Liver (tissue), 9 donors: ENCODE results near the gene ACER2. TPM values are rescaled to one million over a fixed set of nuclear protein-coding genes. Genes with fewer than 3 reads are reported as not detected.

Experiments
- DNase-seq: peaks from one replicate; pipeline ENCODE4 v3.0.0-alpha.2; 2017; ENCODE audit warnings: low spot score
- H3K27ac ChIP-seq, 2 donors: one replicate each; pipeline ENCODE4 v1.7.0; 2013; ENCODE audit warnings: inconsistent platforms in 2 of 2, low read length in 2 of 2, control low read depth in 1 of 2, low read depth in 1 of 2, mild to moderate bottlenecking in 1 of 2
- H3K27me3 ChIP-seq, 4 donors: one replicate each; pipeline versions ENCODE4 v1.6.1 to v1.7.0; 2013; ENCODE audit warnings: low read length in 3 of 4, inconsistent platforms in 1 of 4, mild to moderate bottlenecking in 1 of 4, moderate library complexity in 1 of 4; ENCODE audit not compliant: control insufficient read depth in 4 of 4, insufficient read depth in 4 of 4
- H3K36me3 ChIP-seq, 4 donors: one replicate each; pipeline versions ENCODE4 v1.6.1 to v1.7.0; 2013; ENCODE audit warnings: low read length in 3 of 4, mild to moderate bottlenecking in 3 of 4, low read depth in 1 of 4, moderate library complexity in 1 of 4; ENCODE audit not compliant: control insufficient read depth in 4 of 4, insufficient read depth in 3 of 4
- H3K4me1 ChIP-seq, 4 donors: one replicate each; pipeline versions ENCODE4 v1.6.1 to v1.7.0; 2013; ENCODE audit warnings: low read length in 3 of 4, mild to moderate bottlenecking in 3 of 4, moderate library complexity in 1 of 4; ENCODE audit not compliant: control insufficient read depth in 4 of 4, insufficient read depth in 4 of 4
- H3K4me3 ChIP-seq, 3 donors: one replicate each; pipeline versions ENCODE4 v1.6.1 to v1.7.0; 2013; ENCODE audit warnings: low read length in 3 of 3, control low read depth in 1 of 3, low read depth in 1 of 3, mild to moderate bottlenecking in 1 of 3
- H3K9ac ChIP-seq, 2 donors: one replicate each; pipeline ENCODE4 v1.7.0; 2013; ENCODE audit warnings: low read length in 2 of 2, mild to moderate bottlenecking in 2 of 2, moderate library complexity in 2 of 2, control low read depth in 1 of 2, low read depth in 1 of 2
- H3K9me3 ChIP-seq, 4 donors: one replicate each; pipeline versions ENCODE4 v1.6.1 to v1.7.0; 2013; ENCODE audit warnings: low read length in 3 of 4; ENCODE audit not compliant: control insufficient read depth in 4 of 4
- ATF3 ChIP-seq: IDR thresholded peaks from 2 replicates; pipeline ENCODE4 v1.6.1; 2016; ENCODE audit warnings: antibody characterized with exemption
- CTCF ChIP-seq: fragments of 150-350 bp; IDR thresholded peaks from 2 replicates; pipeline ENCODE4 v1.5.1; 2017; ENCODE audit warnings: improper control_type of control experiment, low read depth, low read length; ENCODE audit not compliant: missing input control
- EGR1 ChIP-seq, 2 donors: IDR thresholded peaks; 2 replicates each; pipeline ENCODE4 v1.6.1; 2016 to 2018; ENCODE audit warnings: antibody characterized with exemption in 2 of 2, low read depth in 2 of 2
- FOXA2 ChIP-seq: IDR thresholded peaks from 2 replicates; pipeline ENCODE4 v1.6.1; 2016; ENCODE audit warnings: antibody characterized with exemption
- HNF4G ChIP-seq: IDR thresholded peaks from 2 replicates; pipeline ENCODE4 v1.6.1; 2016; ENCODE audit warnings: antibody characterized with exemption
- JUND ChIP-seq, 2 donors: IDR thresholded peaks; 2 replicates each; pipeline ENCODE4 v1.6.1; 2016; ENCODE audit warnings: antibody characterized with exemption in 2 of 2
- MAX ChIP-seq: IDR thresholded peaks from 2 replicates; pipeline ENCODE4 v1.6.1; 2016; ENCODE audit warnings: antibody characterized with exemption
- RAD21 ChIP-seq, 2 donors: IDR thresholded peaks; 2 replicates each; pipeline ENCODE4 v1.6.1; 2016; ENCODE audit warnings: antibody characterized with exemption in 2 of 2, mild to moderate bottlenecking in 2 of 2
- REST ChIP-seq: IDR thresholded peaks from 2 replicates; pipeline ENCODE4 v1.6.1; 2016; ENCODE audit warnings: antibody characterized with exemption, mild to moderate bottlenecking
- ZBTB33 ChIP-seq: IDR thresholded peaks from 2 replicates; pipeline ENCODE4 v1.6.1; 2016; ENCODE audit warnings: antibody characterized with exemption
- WGBS: extraction: QIAGEN DNeasy Blood & Tissue Kit; methylation state at CpG from one replicate; pipeline ENCODE4 v1.1.7; 2013; 5-methylcytosine and 5-hydroxymethylcytosine counted together
- polyA plus RNA-seq, 2 donors: library from polyadenylated mRNA; stranded (reverse) in 1 of 2; unstranded in 1 of 2; fragments of 200-250 nt in 1 of 2; fragments of >200 nt in 1 of 2; fragmentation: Nextera tagmentation in 1 of 2; extraction: Ambion mirVana in 1 of 2; gene quantifications; one replicate each; pipeline versions ENCODE4 v1.2.1 to v1.2.3, GENCODE V29; 2013 to 2015
- total RNA-seq, 2 donors: library from RNA; depleted of rRNA; stranded (reverse); fragments of >200 nt; gene quantifications; one replicate each; pipeline ENCODE4 v1.2.3, GENCODE V29; 2014
- donor health status: healthy.
- donor health status: healthy.
- donor health status: healthy.
- donor health status: healthy.
- donor health status: healthy.

ACER2 gene
- total and polyA plus RNA-seq, 4 donors: 0.47 to 4.0 (median 1.9) TPM

GRCh38 chr9:19464764-19465585, 56.2 kb downstream of the ACER2 start:
- H3K27me3 ChIP-seq: no peaks in the 10 kb centered on the region
- DNase-seq: peak; percentile 77
- TF ChIP-seq RAD21 (IDR thresholded peaks at IDR 0.05): peak in 1 of 2 donors; percentile 30
- TF ChIP-seq MAX: no peak
- peak; percentile 63 for TF ChIP-seq CTCF
- peaks cover 0 to 9% (median 6%) of the 10 kb centered on the region in 4 donors for H3K4me1 ChIP-seq
- H3K36me3 ChIP-seq: no peaks in the 10 kb centered on the region
- peak overlapping the region; percentile 18 to 71 (median 28) for H3K4me3 ChIP-seq
- H3K9me3 ChIP-seq: no peaks in the 10 kb centered on the region
- no peak overlapping the region for H3K27ac ChIP-seq
- H3K9ac ChIP-seq: no peak overlapping the region
- 13% methylated on average over 49 of the region's 49 CpGs for WGBS

- WGBS: 94% methylated on average over 13 of the region's 13 CpGs
- no peak for TF ChIP-seq JUND (IDR thresholded peaks at IDR 0.05)
- TF ChIP-seq EGR1 (IDR thresholded peaks at IDR 0.05; ENCODE audit: low read depth in 2 of 2): no peak
- TF ChIP-seq HNF4G: no peak
- no peak for TF ChIP-seq CTCF
- TF ChIP-seq ZBTB33: no peak
- no peak for TF ChIP-seq REST
- TF ChIP-seq FOXA2: no peak
- no peak for TF ChIP-seq ATF3
- no peaks in the 10 kb centered on the region for H3K36me3 ChIP-seq
- no peak overlapping the region for H3K4me3 ChIP-seq
- no peak overlapping the region for H3K27ac ChIP-seq
- H3K9ac ChIP-seq: no peak overlapping the region
- H3K4me1 ChIP-seq: peaks cover 0 to 9% (median 6%) of the 10 kb centered on the region in 4 donors
- DNase-seq: no peak
- H3K27me3 ChIP-seq: no peaks in the 10 kb centered on the region
- H3K9me3 ChIP-seq: no peaks in the 10 kb centered on the region
Measured at GRCh38 chr9:19465586-19466279, 56.9 kb downstream of the ACER2 start.
